ENCODE data around the gene ZNF619. TPM values are rescaled to one million over a fixed set of nuclear protein-coding genes. Genes with fewer than 3 reads are reported as not detected.

The ZNF619 gene
- total and polyA plus RNA-seq, 2 donors (not counting 1 experiment from before 2014, with no cell fraction given): 3.3 to 22.8 TPM

DNA sequence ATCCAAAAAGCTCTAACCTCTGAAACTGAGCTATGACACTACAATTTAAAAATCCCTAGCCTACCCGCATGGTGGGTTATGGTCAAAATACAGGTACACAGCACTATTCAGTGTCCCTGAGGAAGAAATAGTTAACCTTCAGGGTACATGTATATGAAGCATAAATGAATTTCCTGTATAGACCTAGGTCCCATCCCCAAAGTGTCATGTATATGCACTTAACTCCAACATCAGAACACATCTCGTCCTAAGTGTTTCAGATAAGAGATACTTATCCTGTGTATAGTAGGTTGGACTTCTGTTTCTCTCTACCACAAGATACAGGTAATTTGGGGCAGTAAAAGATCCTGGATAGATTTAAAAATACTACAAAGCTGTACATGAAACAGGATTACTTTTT lies 13.3 kb upstream of the ZNF619 start:
- Histone ChIP-seq H3K4me3 (ENCODE audit: control extremely low read depth in 1 of 5, extremely low read depth in 1 of 5, insufficient read depth in 1 of 5, low read depth in 2 of 5, low read length in 4 of 5) (no peak overlapping the region), H4K20me1 (ENCODE audit: control insufficient read depth, insufficient read depth, low read length, poor library complexity, severe bottlenecking) (peaks cover 19% of the 10 kb centered on the region), H3K36me3 (replicated peaks in 1 of 2; ENCODE audit: control extremely low read depth in 1 of 2, control insufficient read depth in 1 of 2, extremely low read depth in 1 of 2, insufficient read depth in 2 of 2, low read length in 1 of 2) (peaks cover 15 to 64% of the 10 kb centered on the region in 2 experiments), H3K27me3 (replicated peaks in 1 of 4; ENCODE audit: control extremely low read depth in 1 of 4, control insufficient read depth in 3 of 4, insufficient read depth in 4 of 4, low read length in 3 of 4) (no peaks in the 10 kb centered on the region), H3K4me1 (ENCODE audit: control insufficient read depth in 2 of 2, insufficient read depth in 2 of 2, low read length in 2 of 2) (peaks cover 3 to 5% of the 10 kb centered on the region in 2 donors), H2AFZ (ENCODE audit: insufficient read depth, low read depth, low read length, poor library complexity, severe bottlenecking) (no peak overlapping the region), H3K9ac (ENCODE audit: low read length) (no peak overlapping the region), H3K27ac (ENCODE audit: low read length in 2 of 2) (no peak overlapping the region), H3K4me2 (replicated peaks; ENCODE audit: low read depth, low read length, poor library complexity, severe bottlenecking) (no peak overlapping the region), H3K79me2 (ENCODE audit: control insufficient read depth, insufficient read depth, low read length) (peaks cover 9% of the 10 kb centered on the region), H3K9me3 (ENCODE audit: control extremely low read depth in 1 of 3, control insufficient read depth in 2 of 3, insufficient read depth in 1 of 3, low read length in 2 of 3) (no peaks in the 10 kb centered on the region)
- ChIA-PET POLR2A (no interaction called here), CTCF (no interaction called here)
- Mint-ChIP-seq H3K27me3 (no peaks in the 10 kb centered on the region), H3K4me3 (no peak overlapping the region), H3K9me3 (ENCODE audit: insufficient read depth) (no peaks in the 10 kb centered on the region), H3K4me1 (peaks cover 5% of the 10 kb centered on the region), H3K27ac (no peak overlapping the region)
- TF ChIP-seq, protein P1, sequence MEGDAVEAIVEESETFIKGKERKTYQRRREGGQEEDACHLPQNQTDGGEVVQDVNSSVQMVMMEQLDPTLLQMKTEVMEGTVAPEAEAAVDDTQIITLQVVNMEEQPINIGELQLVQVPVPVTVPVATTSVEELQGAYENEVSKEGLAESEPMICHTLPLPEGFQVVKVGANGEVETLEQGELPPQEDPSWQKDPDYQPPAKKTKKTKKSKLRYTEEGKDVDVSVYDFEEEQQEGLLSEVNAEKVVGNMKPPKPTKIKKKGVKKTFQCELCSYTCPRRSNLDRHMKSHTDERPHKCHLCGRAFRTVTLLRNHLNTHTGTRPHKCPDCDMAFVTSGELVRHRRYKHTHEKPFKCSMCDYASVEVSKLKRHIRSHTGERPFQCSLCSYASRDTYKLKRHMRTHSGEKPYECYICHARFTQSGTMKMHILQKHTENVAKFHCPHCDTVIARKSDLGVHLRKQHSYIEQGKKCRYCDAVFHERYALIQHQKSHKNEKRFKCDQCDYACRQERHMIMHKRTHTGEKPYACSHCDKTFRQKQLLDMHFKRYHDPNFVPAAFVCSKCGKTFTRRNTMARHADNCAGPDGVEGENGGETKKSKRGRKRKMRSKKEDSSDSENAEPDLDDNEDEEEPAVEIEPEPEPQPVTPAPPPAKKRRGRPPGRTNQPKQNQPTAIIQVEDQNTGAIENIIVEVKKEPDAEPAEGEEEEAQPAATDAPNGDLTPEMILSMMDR (IDR thresholded peaks at IDR 0.05): no peak
- no peak for TF ChIP-seq EZH2 (IDR thresholded peaks at IDR 0.05; ENCODE audit: borderline replicate concordance, insufficient read depth, low read depth, low read length, poor library complexity, severe bottlenecking)
- ATAC-seq (ENCODE audit: low read depth) (no peak), DNase-seq (no peak)
- intact Hi-C loops (cut with micrococcal nuclease): no loop called here
- no CpG with 5 or more reads among the region's 2 CpGs for WGBS (ENCODE audit: insufficient coverage)

DNA sequence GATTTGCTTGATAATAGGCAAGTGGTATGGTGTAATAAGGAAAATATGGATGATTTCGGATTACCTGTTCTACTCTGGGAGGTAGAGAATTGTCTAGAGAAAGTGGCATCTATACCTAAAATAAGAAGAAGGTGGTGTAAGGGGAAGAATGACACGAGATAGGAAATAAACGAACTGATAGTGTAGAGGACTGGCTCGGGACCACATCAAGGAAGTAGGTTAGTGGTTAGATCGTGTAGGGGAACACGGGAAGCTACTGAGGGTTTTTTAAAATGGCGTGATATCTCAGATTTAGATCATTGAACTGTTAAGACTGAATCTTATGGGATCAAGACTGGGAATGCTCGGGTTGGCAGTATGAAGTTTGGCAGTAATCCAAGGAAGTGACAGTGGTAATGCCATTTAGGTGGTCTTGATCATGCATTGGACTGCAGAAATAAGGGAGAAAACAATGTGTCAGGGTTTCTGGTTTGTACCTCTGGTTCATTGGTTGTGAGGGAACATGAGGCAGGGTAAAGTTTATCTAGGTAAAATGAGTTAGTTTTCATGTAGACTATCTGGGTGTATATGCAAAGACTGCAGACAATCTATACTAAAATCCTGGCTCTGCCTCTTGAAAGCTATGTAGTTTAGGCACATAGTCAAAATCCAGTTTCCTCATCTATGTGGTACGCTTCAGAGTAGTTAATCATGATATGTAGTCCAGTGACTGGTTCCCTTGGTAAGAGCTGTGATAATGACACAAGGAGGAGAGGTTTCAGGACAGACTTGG lies 12.4 kb upstream of the ZNF619 start:
- ATAC-seq (ENCODE audit: low read depth): no peak
- H3K79me2 ChIP-seq (ENCODE audit: control insufficient read depth, insufficient read depth, low read length): peaks cover 6% of the 10 kb centered on the region
- H3K4me3 Mint-ChIP-seq: no peak overlapping the region
- CTCF ChIA-PET: no interaction called here
- no peaks in the 10 kb centered on the region for H3K4me1 Mint-ChIP-seq
- H3K27me3 ChIP-seq (replicated peaks in 1 of 4; ENCODE audit: control extremely low read depth in 1 of 4, control insufficient read depth in 3 of 4, insufficient read depth in 4 of 4, low read length in 3 of 4): no peaks in the 10 kb centered on the region
- H3K4me3 ChIP-seq (ENCODE audit: control extremely low read depth in 1 of 5, extremely low read depth in 1 of 5, insufficient read depth in 1 of 5, low read depth in 2 of 5, low read length in 4 of 5): no peak overlapping the region
- H4K20me1 ChIP-seq (ENCODE audit: control insufficient read depth, insufficient read depth, low read length, poor library complexity, severe bottlenecking): peaks cover 14% of the 10 kb centered on the region
- 60% methylated on average over 8 of the region's 9 CpGs for WGBS (ENCODE audit: insufficient coverage)
- peak overlapping the region; percentile 37 for H3K27ac Mint-ChIP-seq
- no peaks in the 10 kb centered on the region for H3K27me3 Mint-ChIP-seq
- intact Hi-C loops (cut with micrococcal nuclease): no loop called here
- H2AFZ ChIP-seq (ENCODE audit: insufficient read depth, low read depth, low read length, poor library complexity, severe bottlenecking): no peak overlapping the region
- H3K9me3 ChIP-seq (ENCODE audit: control extremely low read depth in 1 of 3, control insufficient read depth in 2 of 3, insufficient read depth in 1 of 3, low read length in 2 of 3): no peaks in the 10 kb centered on the region
- no peak overlapping the region for H3K4me2 ChIP-seq (replicated peaks; ENCODE audit: low read depth, low read length, poor library complexity, severe bottlenecking)
- no peak overlapping the region for H3K27ac ChIP-seq (ENCODE audit: low read length in 2 of 2)
- no peaks in the 10 kb centered on the region for H3K4me1 ChIP-seq (ENCODE audit: control insufficient read depth in 2 of 2, insufficient read depth in 2 of 2, low read length in 2 of 2)
- H3K9me3 Mint-ChIP-seq (ENCODE audit: insufficient read depth): no peaks in the 10 kb centered on the region
- no peak overlapping the region for H3K9ac ChIP-seq (ENCODE audit: low read length)
- TF ChIP-seq EZH2 (IDR thresholded peaks at IDR 0.05; ENCODE audit: borderline replicate concordance, insufficient read depth, low read depth, low read length, poor library complexity, severe bottlenecking): no peak
- TF ChIP-seq, protein P1 (IDR thresholded peaks at IDR 0.05): no peak
- POLR2A ChIA-PET: no interaction called here
- no peak for DNase-seq
- peaks cover 14 to 55% of the 10 kb centered on the region in 2 experiments for H3K36me3 ChIP-seq (replicated peaks in 1 of 2; ENCODE audit: control extremely low read depth in 1 of 2, control insufficient read depth in 1 of 2, extremely low read depth in 1 of 2, insufficient read depth in 2 of 2, low read length in 1 of 2)
